NCI-H2196 treated with DMSO at 0.1 percent for 48 hours (cell line): ENCODE results near the gene C16orf86.
"Not testable (repeated sequence)": the region's sequence is repeated elsewhere in the genome, so short reads cannot be mapped to it uniquely, and the experiment has no call there.

Experiments
- DNase-seq: peaks from one replicate; lab custom pipeline; 2025; ENCODE audit not compliant: unreplicated experiment; lab: John Stamatoyannopoulos, UW

Gene C16orf86

GRCh38 chr16:67685388-67686112, 18.9 kb downstream of the C16orf86 start:
- DNase-seq = no peak

DNA sequence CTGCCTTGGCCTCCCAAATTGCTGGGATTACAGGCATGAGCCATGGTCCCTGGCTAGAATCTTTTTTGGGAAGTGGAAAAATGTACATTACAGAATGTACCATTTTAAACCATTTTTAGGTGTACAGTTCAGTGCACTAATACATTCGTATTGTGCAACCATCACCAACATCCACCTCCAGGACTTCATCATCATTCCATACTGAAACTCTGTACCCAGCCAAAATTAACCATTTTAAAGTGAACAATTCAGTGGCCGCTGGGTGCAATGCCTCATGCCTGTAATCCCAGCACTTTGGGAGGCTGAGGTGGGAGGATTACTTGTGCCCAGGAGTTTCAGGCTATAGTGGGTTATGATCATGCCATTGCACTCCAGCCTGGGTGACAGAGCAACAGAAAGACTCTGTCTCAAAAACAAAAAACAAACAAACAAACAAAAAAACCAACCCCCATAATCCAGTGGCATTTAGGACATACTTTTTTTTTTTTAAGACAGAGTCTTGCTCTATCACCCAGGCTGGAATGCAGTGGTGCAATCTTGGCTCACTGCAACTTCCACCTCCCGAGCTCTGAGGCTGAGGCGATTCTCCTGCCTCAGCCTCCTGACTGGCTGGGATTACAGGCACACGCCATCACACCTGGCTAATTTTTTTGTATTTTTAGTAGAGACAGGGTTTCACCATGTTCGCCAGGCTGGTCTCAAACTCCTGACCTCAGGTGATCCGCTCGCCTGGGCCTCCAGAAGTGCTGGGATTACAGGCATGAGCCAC, 27.1 kb downstream of the C16orf86 start:
- DNase-seq = not testable (repeated sequence)

GRCh38 chr16:67694611-67695010, 28.0 kb downstream of the C16orf86 start:
- no peak for DNase-seq

DNA sequence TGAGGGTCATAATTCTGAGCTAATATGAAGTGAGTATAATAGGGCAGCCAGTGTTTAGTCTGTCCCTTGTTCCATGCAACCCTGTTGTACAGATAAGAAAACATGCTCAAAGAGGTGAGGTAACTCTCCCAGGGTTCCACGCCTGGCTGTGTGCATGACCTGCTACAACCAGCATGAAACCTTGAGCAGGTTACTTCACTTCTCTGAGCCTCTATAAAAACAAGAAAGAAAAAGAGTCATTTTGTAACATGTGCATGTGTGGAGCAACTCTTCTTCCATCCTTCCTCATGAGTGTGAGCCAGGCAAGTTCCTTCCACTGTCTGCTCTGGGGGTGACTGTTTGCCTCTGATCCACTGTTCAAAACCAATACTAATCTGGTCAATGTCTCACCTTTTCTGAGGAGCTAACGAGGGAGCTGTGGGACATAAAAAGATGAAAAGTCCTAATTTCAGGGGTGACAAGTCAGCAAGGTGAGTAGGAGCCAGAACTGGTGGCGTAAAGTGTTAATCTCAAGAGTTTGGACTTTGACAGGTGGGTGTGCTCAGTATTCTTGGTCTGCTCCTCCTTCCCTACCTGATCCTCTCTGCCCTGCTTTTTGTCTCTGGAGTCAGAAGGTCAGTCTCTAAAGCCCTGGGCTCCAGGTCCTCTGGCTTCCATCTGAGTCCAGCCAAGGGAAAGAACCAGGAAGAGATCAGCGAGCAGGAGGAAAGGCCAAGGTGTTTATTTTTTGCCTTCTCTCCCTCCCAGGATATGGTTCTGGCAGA, 31.0 kb downstream of the C16orf86 start:
- DNase-seq = no peak

GRCh38 chr16:67699265-67699664, 32.7 kb downstream of the C16orf86 start:
- no peak for DNase-seq

DNA sequence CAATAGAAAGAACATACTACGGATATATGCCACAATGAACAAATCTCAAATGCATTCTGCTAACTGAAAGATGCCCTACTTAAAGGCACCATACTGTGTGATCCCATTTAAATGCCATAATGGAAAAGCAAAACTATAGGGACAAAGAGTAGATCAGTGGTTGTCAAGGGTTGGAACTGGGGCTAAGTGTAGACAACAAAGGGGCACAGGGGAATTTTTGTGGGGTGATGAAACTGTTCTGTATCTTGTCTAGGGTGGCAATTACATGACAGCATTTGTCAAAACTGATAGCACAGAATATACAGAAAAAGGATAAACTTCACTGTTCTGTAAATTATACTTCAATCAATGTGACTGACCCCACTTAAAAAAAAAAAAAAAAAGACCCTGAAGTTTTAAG, 34.8 kb downstream of the C16orf86 start:
- DNase-seq = no peak

DNA sequence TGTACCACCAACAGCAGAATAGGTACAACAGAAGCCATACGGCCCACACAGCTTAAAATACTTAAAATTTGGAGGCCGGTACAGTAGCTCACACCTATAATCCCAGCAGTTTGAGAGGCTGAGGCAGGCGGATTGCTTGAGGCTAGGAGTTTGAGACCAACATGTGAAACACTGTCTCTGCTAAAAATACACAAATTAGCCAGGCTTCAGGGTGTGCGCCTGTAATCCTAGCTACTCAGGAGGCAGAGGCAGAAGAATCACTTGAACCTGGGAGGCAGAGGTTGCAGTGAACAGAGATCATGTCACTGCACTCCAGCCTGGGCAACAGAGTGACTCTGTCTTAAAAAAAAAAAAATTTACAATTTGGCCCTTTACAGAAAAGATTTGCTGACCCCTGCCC, 35.5 kb downstream of the C16orf86 start:
- DNase-seq = no peak

DNA sequence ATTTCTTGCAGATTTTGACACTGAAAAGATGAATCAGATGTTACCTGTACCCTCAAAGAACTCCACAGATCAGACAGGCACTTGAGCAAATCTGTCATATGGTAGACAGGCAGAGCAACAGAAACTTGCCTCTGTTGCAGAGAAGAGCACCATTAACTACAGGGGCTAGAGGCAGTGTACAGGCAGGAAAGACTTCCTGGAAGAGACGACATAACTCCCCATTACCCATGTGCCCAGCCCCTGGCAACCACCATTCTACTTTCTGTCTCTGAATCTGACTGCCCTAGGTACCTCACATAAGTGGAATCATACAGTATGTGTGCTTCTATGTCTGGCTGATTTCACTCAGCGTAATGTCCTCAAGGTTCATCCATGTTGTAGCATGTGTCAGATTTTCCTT, 37.0 kb downstream of the C16orf86 start:
- no peak for DNase-seq

DNA sequence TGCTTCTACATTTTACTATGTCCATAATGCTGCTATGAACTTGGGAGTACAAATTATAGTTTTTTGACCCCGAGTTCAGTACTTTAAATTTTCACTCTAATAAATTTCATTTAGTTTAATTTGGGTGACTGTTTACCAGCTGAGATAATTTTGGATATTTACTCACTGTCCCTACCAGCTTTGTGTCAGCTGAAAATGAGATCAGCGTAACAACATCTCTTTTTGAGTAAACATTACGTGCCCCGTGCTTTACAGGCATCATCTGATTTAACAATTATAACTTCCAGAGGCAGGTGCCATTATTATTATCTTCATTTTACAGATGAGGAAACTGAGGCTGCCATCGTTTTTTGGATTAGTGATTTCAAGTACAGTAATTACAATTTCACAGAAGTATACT, 37.5 kb downstream of the C16orf86 start:
- no peak for DNase-seq

- DNase-seq = no peak
These were observed 40.6 kb downstream of the C16orf86 start for GRCh38 chr16:67707210-67707609.

DNA sequence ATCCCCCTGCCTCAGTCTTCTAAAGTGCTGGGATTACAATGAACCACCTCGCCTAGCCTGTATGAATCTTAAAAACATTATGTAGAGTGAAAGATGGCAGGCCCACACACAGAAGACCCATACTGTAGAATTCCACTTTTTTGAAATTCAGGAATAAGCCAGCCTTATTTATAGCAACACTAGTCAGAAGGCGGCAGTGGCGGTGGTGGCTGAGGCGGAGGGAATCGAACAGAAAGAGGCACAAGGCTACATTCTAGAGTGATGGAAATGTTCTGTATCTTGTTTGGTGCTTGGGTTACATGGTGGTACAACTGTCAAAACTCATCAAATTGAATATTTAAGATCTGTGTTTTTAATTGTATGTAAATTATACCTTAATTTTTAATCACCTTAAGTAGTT, 41.2 kb downstream of the C16orf86 start:
- no peak for DNase-seq

- DNase-seq = no peak
These were observed 41.8 kb downstream of the C16orf86 start for GRCh38 chr16:67708368-67708771.

- no peak for DNase-seq
These were observed 42.4 kb downstream of the C16orf86 start for GRCh38 chr16:67709050-67709449.

- DNase-seq = no peak
These were observed 44.0 kb downstream of the C16orf86 start for GRCh38 chr16:67710607-67711006.

DNA sequence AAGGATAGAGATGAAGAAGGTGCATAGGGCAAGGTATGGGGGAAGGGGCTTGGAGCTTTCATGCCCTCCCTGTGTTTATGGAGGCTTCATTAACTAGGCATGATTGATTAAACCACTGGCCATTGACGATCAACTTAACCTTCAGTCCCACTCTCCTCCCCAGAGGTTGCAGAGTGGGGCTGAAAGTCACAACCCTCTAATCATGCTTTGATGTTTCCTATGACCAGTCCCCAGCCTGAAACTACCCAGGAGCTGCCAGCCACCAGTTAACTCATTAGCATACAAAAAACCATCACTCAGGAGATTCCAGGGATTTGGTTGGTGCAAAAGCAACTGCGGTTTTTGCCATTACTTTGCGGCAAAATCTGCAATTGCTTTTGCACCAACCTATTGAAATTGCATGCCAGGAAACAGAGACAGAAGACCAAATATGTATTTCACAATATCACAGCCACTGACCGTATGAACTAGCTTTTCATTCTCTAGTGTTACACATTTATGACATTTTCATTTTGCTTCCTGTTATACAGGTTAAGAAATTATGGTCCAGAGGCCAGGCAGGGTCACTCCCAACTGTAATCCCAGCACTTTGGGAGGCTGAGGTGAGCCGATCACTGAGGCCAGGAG, 47.1 kb downstream of the C16orf86 start:
- no peak for DNase-seq

GRCh38 chr16:67714522-67714921, 47.9 kb downstream of the C16orf86 start:
- DNase-seq = no peak

DNA sequence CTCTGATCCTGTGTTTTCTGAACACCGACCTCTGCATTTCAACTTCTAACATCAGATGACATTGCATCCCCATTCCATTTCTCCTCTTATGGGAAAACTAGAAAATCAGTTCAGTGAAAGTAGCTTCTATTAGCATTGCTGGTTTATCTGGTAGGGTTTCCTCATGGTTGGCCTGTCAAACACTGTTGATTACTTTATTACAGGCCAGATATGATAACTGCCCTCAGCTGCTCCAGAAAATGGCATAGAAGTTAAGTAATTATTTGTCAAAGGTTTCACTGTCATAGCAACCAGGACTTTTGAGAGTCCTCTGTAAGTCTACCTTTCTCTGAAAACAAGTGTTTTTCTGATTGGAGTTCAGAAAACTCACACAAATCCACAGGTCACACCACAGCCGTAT, 49.5 kb downstream of the C16orf86 start:
- DNase-seq = no peak
